HG03354 (cell line): ENCODE data around the gene EHD1.
"Not testable (repeated sequence)": the region's sequence is repeated elsewhere in the genome, so short reads cannot be mapped to it uniquely, and the experiment has no call there.

Experiments used
- ATAC-seq: cut with Tn5 transposase; IDR thresholded peaks from one replicate; pipeline ENCODE4 v1.9.1; 2021; ENCODE audit warnings: mild to moderate bottlenecking; ENCODE audit not compliant: unreplicated experiment, poor library complexity, severe bottlenecking

Gene EHD1

DNA sequence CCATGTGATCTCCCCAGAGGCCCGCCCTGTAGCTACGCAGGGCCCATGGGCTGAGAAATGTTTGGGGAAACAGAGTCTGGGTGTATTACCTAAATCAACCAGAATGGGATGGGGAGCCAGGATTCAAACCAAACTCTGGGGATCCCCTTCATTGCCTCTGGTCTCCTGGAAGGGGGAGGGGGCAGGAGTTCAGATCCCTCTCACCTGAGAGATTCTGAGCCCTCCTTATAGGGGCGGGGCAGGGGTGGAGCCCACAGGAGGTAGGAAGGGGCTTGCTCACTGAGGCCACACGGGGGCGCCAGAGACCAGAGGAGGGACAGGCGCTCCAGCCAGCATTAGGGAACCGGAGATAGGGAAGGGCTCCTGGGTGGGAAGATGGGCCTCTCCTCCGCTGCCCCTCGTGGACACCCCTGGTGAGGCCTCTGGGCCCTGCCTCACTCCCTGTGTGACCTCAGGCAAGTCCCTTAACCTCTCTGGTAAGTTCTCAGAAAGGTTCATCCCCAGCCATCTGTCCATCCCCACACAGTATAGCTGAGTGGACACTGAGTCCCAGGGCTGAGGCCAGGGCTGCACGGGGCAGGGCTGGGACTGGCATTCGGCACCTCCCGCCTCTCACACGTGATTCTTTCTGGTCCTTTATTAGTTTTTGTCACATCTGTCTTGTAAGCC, 31.3 kb downstream of the EHD1 start:
- no peak for ATAC-seq

- ATAC-seq: not testable (repeated sequence)
Observed at GRCh38 chr11:64845776-64846129, 32.7 kb downstream of the EHD1 start.

DNA sequence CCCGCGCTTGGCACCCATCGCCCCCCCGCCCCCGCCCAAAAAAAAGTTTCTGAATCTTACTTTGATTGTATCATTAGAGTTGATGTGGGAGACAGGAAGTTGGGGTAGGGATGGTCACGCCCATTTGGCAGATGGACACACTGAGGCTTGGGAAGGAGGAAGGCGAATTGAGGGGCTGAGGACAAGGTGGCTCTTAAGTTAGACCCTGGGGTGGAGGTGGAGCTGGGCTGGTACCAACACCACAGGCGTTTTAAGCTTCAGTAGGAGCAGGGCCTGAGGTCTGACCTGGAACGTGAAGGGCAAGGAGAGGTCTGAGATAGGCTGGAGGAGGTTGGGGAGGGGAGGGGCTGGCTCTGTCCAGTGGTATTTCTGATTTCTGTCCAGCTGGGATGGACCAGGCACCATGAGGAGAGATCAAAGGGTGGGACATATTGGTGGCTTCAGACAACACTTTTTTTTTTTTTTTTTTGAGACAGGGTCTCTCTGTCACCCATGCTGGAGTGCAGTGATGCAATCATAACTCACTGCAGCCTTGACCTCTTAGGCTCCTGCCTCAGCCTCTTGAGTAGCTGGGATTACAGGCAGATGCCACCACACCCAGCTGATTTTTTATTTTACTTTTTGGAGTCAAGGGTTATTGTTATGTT, 33.2 kb downstream of the EHD1 start:
- no peak for ATAC-seq

GRCh38 chr11:64844330-64845128, 33.9 kb downstream of the EHD1 start, which contains the start of gene CDC42BPG:
CDC42BPG (minus strand) TSS chr11:64844653; CDS start chr11:64844569, 84 bp downstream.
- ATAC-seq: peak; percentile 40

DNA sequence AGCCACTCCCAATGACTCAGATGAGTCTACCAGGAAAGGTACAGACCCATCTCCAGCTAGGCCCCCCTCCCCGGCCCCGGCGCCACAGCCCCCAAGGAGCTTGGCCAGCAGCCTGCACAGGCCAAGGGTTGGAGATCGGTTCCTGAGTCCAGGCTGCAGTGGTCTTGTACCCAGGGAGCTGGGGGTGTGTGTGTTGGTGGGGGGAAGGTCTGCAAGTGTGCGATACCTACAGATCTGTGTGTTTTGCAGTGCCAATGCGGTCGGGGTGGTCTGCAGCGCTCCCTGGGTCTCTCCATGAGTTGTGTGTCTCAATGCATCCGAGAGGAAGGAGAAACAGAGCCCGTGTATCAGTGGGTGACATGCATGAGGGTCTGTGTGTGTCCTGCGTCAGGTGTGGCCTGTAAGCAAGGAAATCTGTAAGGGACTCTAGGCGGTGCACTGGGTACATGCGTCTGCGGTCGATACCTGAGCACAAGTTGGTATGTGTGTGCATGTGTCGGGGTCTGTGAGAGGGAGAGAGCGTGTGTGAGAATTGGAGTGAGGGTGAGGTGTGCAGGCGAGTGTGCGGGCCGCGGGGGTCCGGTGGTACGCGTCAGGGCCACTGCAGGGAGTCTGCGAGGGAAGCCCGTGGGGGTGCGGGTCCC, 34.6 kb downstream of the EHD1 start:
- no peak for ATAC-seq

DNA sequence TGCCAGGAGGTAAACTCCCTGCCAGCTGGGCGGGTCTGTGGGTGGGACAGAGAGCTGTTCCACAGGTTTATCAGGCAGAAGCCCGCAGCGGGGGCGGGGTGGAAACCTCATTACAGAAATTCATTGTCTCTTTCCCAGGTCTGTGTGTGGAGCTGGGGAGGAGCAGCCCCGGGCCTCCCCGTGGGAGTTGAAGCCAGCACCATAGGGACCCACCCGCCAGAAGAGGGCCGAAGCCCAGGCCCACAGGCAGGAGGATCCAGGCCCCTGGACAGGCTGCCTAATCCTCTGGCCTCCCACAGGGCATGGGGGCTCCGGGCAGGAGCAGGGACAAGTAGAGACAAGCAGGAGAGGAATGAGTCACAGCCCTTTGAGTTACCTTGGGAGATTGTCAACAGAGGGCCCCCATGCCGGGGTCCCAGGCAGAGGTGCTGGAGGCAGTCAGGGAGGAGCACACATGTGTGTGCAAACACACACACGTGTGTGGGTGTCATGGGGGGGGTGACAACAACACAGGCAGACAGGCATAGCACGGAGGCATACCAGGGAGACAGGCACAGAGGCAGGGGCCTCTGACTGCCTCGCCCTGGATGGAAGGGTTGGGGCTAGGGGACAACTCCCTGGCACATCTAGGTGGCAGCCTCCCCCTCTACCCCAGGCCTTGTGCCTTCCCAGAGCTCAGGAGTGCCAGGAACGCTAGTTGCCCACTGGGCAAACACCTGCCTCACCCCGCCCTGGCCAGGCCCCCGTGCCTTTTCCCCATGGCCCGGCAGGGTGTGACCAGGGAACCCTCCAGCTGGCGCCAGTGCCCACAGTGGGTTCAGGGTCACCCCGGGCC, 35.4 kb downstream of the EHD1 start:
- ATAC-seq: no peak

GRCh38 chr11:64842366-64842759, 36.1 kb downstream of the EHD1 start:
- no peak for ATAC-seq

DNA sequence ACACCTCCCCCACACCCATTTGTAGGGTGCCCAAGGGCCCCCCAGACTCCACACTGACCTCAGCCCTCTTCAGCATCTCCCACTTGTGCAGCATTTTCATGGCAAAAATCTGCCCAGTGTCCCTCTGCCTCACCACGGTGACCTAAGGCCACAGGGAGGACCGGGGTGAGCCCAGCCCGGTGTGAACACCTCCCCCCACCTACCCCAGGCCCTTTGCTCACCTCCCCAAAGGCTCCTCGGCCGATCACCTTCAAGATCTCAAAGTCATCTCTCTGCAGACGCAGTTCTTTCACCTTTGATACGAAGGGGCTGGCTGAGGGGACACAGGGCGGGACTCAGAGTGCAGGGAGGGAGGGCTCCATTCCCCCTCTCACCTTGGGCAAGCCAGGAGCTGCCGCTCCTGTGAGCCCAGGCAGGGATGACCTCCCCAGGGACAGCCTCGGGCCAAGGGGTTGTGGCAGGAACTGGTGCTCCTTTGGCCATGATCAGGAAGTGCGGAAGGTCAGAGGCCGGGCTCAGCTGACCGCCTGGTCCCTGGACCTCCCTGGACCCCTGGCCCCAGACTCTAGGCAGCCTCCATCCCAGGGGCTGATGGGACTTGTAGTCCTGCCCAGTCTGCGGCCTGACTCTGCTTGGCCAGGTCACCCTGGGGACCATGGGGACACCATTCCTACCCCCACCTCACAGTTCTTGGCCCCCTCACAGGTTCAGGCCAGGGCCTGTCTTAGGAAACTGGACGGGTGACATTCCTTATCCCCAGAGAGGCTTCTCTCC, 36.6 kb downstream of the EHD1 start:
- no peak for ATAC-seq

DNA sequence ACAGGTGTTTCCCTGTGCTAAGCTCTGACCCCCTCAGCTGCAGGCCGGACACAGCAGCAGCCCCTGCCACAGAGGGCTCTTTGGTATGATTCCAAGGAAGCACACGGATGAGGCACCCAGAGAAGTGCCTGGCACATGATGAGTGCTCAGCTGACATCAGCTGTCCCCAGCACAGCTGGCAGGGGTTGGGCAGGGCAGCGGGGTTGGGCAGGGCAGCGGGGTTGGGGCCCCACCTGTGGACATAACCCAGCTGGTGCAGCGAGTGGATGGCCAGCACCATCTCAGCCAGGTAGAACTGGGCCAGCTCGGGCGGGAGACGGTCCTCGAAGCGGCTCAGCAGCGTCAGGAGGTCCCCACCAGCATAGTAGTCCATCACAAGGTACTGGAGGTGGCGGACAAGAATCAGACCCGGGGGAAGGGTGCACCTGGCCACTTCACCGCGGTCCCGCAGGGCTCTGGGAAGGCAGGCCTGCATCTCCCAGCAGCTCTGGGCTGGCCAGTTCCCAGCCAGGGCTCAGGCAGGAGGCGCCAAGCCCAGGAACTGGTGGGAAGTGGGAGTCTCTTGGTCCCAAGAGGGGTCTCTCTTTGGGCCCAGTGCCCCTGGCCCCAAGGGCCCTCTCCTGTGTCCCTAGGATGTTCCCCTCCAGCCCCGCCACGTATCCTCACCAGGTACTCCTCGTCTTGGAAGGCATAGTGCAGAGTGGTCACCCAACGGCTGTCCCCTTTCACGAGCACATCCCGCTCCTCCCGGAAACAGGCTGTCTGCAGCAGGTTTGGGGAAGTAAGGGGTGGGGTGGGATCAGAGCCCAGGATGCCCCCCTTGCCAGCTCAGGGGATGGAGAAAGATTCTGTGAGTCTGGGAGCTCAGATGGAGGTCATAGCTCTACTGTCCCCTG, 38.3 kb downstream of the EHD1 start:
- ATAC-seq: no peak

DNA sequence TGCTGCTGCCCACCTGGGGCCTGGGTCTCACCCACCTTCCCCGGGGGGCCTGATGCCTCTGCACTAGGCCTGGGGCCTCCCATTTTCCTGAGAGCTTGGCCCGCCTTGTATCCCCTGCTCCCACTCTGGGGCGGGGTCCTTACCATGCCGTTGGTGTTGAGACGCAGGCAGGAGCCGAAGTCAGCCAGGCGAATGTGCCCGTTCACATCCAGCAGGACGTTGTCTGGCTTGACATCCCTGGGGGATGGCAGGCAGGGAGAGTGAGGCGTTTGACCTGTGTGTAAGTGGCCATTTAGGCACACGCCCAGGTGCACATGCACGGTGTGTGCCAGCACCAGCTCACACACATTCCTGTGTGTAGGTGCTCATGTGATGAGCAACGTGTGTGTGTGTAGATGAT, 39.1 kb downstream of the EHD1 start:
- no peak for ATAC-seq

- no peak for ATAC-seq
Observed at GRCh38 chr11:64838600-64839334, 39.7 kb downstream of the EHD1 start.

DNA sequence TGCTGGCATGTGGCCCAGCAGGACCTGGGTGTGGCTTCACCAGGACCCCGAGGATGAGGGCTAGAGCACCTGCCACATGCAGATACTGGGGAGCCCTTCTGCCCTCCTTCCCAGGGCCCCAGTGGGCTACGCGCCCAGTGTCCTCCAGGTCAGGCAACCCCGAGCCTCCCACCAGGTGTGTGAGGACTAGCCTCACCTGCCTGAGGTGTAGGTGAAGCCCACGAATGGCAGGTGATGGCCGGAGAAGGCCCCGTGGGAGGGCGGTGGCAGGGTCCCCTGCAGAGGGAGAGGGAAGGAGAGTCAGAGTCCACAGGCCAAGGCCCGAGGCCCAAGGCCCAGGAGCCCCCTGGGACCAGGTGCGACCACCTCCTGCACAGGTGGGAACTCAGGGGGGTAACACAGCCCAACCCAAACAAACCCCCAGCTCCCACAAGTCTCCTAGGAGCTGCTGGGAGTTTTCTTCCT, 40.5 kb downstream of the EHD1 start:
- ATAC-seq: no peak

GRCh38 chr11:64836448-64837072, 41.9 kb downstream of the EHD1 start:
- no peak for ATAC-seq

DNA sequence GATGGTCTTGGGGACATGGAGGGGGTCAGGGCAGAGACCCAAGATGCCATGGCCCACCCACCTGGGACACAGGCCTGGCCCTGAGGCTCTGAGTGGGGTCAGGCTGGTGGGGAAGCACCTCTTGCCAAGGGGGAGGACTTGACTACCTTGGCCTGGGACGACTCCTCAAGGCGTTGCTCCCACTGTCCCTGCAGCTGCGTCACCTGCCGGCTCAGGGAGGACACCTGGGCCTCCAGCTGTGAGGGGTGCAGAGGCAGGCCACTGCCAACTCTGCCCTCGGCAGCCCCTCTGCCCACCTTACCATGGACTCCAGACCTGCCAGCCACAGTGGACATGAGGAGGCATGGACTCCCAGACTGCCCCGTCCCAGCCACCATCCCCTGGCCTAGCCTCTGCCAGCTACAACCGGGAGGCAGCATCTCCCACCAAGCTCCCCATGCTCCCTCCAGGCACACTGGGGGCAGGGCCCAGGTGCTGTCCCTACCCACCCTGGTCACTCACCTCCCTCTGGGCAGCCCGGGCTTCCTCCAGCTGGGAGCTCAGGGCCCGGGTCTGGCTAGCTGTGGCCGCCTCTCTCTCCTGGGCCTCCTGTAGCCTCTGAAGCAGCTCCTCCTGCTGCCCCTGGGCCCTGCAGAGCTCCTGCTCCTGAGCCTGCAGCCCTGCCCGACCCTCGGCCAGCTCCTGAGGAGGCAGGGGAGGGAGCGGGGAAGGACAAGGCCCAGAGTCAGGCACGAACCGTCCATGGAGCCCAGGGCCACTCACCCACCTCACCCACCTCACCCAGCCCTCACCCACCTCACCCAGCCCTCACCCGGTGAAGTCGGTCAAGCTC, 42.6 kb downstream of the EHD1 start:
- ATAC-seq: no peak

DNA sequence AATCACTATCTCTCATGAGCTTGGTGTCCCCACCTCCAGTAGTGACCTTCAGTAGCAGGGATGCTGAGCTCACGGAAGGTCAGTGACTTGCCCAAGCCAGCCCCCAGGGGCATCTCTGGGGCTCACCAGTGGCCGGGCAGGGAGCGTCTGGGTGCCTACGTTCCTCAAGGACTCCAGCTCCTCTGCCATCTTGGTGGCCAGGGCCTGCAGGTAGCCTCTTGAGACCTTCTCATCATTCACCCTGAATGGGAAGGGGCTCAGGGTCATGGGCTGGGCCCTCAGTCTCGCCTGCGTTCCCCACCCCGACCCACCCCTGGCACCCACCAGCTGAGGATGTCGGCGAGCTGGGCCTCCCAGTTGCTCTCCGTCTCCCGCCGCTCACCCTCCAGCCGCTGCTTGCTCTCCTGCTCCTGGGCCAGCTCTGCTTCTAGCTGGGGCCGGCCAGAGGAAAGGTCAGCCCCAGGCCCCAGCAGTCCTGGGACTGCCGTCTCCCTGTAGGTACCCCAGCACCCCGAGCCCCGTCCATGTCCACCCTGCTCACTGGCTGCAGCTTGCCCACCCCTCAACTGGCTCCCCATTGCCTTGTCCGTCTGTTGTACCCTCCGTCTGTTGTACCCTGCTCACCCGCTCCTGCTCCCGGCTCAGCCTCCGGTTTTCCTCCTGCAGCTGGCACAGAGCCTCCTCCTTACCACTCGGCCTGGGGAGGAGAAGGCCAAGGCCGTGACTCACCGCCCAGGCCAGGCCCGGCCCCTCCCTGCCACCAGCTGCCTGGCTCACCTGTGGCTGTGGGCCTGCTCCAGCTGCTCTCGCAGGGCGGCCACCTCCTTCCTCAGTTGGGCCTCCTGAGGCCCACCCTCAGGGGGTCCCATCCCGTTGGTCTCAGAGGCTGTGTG, 43.5 kb downstream of the EHD1 start:
- no peak for ATAC-seq
